ENCODE measurements around the gene SDHC. TPM values are rescaled to one million over a fixed set of nuclear protein-coding genes. Genes with fewer than 3 reads are reported as not detected.

Gene SDHC
- total and polyA plus RNA-seq, 2 of the 13 experiments (the other 11 are each of a cell fraction or from before 2014, with no cell fraction given) = 27.1 to 229 TPM

GRCh38 chr1:161399257-161399998, 85.2 kb downstream of the SDHC start (continued):
- TF ChIP-seq, protein P1, sequence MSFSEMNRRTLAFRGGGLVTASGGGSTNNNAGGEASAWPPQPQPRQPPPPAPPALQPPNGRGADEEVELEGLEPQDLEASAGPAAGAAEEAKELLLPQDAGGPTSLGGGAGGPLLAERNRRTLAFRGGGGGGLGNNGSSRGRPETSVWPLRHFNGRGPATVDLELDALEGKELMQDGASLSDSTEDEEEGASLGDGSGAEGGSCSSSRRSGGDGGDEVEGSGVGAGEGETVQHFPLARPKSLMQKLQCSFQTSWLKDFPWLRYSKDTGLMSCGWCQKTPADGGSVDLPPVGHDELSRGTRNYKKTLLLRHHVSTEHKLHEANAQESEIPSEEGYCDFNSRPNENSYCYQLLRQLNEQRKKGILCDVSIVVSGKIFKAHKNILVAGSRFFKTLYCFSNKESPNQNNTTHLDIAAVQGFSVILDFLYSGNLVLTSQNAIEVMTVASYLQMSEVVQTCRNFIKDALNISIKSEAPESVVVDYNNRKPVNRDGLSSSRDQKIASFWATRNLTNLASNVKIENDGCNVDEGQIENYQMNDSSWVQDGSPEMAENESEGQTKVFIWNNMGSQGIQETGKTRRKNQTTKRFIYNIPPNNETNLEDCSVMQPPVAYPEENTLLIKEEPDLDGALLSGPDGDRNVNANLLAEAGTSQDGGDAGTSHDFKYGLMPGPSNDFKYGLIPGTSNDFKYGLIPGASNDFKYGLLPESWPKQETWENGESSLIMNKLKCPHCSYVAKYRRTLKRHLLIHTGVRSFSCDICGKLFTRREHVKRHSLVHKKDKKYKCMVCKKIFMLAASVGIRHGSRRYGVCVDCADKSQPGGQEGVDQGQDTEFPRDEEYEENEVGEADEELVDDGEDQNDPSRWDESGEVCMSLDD (CRISPR knock-in tag; IDR thresholded peaks at IDR 0.05; ENCODE audit: borderline replicate concordance) = no peak; the same call in 1 of the 2 replicates
- TF ChIP-seq GLMP (CRISPR knock-in tag; IDR thresholded peaks at IDR 0.05; ENCODE audit: borderline replicate concordance) (no peak), REPIN1 (CRISPR knock-in tag; IDR thresholded peaks at IDR 0.05; ENCODE audit: borderline replicate concordance, low read depth) (no peak), SOX6 (IDR thresholded peaks at IDR 0.05) (no peak), SOX6 (CRISPR knock-in tag; IDR thresholded peaks at IDR 0.05) (peak; percentile 75), ZHX2 (IDR thresholded peaks at IDR 0.05; ENCODE audit: low read depth) (peak; percentile 60), ZHX2 (CRISPR knock-in tag; IDR thresholded peaks at IDR 0.05; ENCODE audit: borderline replicate concordance) (no peak), ZFP90 (CRISPR knock-in tag; IDR thresholded peaks at IDR 0.05; ENCODE audit: borderline replicate concordance) (0 out of 2 replicates have a peak, but pooled peaks have one; percentile 59), ARNTL (CRISPR knock-in tag; IDR thresholded peaks at IDR 0.05) (no peak; the same call in 1 of the 2 replicates), CHD2 (IDR thresholded peaks at IDR 0.05; ENCODE audit: low read depth, low read length) (no peak), RBFOX2 (IDR thresholded peaks at IDR 0.05; ENCODE audit: low read depth, low read length) (peak; percentile 88), ZSCAN29 (CRISPR knock-in tag; conservative IDR thresholded peaks at IDR 0.05) (peak; percentile 79), ZFP36L1 (CRISPR knock-in tag; IDR thresholded peaks at IDR 0.05) (peak; percentile 76; the same call in 1 of the 2 replicates)
- TF ChIP-seq, protein P2, sequence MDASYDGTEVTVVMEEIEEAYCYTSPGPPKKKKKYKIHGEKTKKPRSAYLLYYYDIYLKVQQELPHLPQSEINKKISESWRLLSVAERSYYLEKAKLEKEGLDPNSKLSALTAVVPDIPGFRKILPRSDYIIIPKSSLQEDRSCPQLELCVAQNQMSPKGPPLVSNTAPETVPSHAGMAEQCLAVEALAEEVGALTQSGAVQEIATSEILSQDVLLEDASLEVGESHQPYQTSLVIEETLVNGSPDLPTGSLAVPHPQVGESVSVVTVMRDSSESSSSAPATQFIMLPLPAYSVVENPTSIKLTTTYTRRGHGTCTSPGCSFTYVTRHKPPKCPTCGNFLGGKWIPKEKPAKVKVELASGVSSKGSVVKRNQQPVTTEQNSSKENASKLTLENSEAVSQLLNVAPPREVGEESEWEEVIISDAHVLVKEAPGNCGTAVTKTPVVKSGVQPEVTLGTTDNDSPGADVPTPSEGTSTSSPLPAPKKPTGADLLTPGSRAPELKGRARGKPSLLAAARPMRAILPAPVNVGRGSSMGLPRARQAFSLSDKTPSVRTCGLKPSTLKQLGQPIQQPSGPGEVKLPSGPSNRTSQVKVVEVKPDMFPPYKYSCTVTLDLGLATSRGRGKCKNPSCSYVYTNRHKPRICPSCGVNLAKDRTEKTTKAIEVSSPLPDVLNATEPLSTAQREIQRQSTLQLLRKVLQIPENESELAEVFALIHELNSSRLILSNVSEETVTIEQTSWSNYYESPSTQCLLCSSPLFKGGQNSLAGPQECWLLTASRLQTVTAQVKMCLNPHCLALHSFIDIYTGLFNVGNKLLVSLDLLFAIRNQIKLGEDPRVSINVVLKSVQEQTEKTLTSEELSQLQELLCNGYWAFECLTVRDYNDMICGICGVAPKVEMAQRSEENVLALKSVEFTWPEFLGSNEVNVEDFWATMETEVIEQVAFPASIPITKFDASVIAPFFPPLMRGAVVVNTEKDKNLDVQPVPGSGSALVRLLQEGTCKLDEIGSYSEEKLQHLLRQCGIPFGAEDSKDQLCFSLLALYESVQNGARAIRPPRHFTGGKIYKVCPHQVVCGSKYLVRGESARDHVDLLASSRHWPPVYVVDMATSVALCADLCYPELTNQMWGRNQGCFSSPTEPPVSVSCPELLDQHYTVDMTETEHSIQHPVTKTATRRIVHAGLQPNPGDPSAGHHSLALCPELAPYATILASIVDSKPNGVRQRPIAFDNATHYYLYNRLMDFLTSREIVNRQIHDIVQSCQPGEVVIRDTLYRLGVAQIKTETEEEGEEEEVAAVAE (CRISPR knock-in tag; IDR thresholded peaks at IDR 0.05; ENCODE audit: borderline replicate concordance) = no peak; the same call in 1 of the 2 replicates
